NB4 (cell line): ENCODE data around the gene AKR1A1.

Source experiments
- DNase-seq: peaks from one replicate; pipeline ENCODE4 v3.0.0; 2010; ENCODE audit warnings: low read depth
- H3K4me3 ChIP-seq: one replicate; pipeline ENCODE4 v1.5.1; 2011; ENCODE audit warnings: mild to moderate bottlenecking, low read depth, low read length, moderate library complexity
- MYC ChIP-seq: IDR thresholded peaks from 2 replicates; pipeline ENCODE4 v1.6.1; 2011; ENCODE audit warnings: low read depth, low read length
- POLR2A ChIP-seq: IDR thresholded peaks from 2 replicates; pipeline ENCODE4 v1.6.1; 2011; ENCODE audit warnings: mild to moderate bottlenecking; ENCODE audit not compliant: insufficient read length; ENCODE audit errors: extremely low read depth
- TF ChIP-seq, protein P1 (sequence below): IDR thresholded peaks from one replicate; pipeline ENCODE4 v1.5.1; 2012; ENCODE audit warnings: low read depth, low read length
- TF ChIP-seq, protein P2 (sequence below): IDR thresholded peaks from 2 replicates; pipeline ENCODE4 v1.6.1; 2011; ENCODE audit warnings: low read depth, low read length

The AKR1A1 gene

DNA sequence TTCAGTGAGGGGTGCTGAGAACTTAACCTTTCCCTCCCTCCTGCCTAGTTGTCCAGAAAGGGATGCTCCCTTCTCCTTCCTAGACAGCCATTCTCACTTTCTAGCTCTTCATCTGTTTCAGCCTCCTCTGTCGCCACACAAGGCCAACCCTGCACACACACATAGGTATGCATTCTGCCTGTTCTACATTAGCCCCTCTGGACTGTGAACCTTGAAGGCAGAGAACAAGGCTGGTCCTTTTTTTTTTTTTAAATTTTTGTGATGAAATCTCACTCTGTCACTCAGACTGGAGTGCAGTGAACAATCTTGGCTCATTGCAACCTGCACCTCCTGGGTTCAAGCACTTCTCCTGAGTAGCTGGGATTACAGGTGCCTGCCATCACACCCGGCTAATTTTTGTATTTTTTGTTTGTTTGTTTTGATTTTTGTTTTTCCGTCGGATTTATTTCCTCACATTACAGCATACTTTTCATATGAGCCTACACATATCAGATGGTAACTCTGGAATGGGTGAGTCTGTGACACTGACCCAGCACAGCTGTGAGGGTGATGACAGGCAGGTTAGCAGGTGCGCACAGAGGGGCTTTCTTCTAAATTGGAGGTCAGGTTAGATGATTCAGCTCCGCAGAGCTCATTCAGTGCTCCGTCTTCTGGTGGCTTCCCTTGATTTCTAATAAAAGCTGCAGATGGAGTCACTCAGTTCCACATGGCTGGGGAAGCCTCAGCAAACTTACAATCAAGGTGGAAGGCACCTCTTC is 4.9 kb upstream of the AKR1A1 start:
- TF ChIP-seq, protein P1, sequence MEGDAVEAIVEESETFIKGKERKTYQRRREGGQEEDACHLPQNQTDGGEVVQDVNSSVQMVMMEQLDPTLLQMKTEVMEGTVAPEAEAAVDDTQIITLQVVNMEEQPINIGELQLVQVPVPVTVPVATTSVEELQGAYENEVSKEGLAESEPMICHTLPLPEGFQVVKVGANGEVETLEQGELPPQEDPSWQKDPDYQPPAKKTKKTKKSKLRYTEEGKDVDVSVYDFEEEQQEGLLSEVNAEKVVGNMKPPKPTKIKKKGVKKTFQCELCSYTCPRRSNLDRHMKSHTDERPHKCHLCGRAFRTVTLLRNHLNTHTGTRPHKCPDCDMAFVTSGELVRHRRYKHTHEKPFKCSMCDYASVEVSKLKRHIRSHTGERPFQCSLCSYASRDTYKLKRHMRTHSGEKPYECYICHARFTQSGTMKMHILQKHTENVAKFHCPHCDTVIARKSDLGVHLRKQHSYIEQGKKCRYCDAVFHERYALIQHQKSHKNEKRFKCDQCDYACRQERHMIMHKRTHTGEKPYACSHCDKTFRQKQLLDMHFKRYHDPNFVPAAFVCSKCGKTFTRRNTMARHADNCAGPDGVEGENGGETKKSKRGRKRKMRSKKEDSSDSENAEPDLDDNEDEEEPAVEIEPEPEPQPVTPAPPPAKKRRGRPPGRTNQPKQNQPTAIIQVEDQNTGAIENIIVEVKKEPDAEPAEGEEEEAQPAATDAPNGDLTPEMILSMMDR: no peak
- TF ChIP-seq POLR2A: no peak
- TF ChIP-seq, protein P2, sequence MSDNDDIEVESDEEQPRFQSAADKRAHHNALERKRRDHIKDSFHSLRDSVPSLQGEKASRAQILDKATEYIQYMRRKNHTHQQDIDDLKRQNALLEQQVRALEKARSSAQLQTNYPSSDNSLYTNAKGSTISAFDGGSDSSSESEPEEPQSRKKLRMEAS: no peak
- no peak for TF ChIP-seq MYC
- DNase-seq: no peak
- no peak overlapping the region for H3K4me3 ChIP-seq

DNA sequence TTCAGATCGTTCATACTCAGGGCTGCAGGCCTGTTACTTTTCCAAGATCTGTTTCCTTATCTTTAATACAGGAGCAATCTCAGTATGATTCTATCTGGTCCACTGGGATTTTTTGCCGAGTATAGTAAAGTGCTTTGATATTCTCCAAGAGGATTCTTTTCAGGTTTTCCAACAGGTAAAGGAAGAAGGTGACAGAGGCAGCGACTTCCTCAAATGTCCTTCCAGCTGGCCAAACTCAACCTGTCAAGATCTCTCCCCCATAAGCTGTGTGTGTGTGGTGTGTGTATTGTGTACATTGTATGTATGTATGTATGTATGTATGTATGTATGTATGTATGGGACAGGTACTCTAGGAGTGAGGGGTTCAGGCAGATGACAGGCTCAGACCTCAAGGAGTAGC is 1.1 kb downstream of the AKR1A1 start:
- DNase-seq: no peak
- peak overlapping the region; percentile 85 for H3K4me3 ChIP-seq
- no peak for TF ChIP-seq MYC
- TF ChIP-seq, protein P1: no peak
- TF ChIP-seq, protein P2: no peak
- no peak for TF ChIP-seq POLR2A

DNA sequence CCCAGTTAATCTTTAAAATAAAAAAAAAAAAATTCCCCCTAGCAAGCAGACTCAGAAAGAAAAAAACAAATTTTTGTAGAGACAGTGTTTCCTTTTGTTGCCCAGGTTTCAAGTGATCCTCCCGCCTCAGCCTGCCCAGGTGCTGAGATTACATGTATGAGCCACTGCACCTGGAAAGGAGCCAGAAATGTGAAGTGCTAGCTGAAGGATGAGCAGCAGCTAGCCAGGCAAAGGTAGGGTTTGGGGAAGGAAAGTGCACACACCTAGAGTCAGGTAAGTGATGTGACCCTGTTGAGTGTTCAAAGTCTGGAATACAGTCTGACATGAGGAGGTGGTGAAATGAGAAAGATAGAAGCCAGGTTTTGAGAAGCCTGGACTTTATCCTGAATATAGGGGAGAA is 1.7 kb downstream of the AKR1A1 start:
- no peak for DNase-seq
- TF ChIP-seq MYC: no peak
- TF ChIP-seq, protein P1: no peak
- TF ChIP-seq, protein P2: no peak
- no peak for TF ChIP-seq POLR2A
- H3K4me3 ChIP-seq: peak overlapping the region; percentile 85

DNA sequence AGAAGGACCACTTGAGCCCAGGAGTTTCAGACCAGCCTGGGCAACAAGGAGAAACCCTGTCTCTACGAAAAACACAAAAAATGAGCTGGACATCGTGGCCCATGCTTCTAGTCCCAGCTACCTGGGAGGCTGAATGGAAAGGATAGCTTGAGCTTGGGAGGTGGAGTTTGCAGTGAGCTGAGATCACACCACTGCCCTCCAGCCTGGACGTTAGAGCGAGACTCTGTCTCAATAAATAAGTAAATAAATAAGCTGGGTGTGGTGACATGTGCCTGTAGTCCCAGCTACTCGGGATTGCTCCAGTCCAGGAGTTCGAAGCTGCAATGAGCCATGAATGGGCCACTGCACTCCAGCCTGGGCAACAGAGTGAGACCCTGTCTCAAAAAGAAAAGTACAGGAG is 3.6 kb downstream of the AKR1A1 start:
- no peak overlapping the region for H3K4me3 ChIP-seq
- TF ChIP-seq POLR2A (no peak), MYC (no peak)
- TF ChIP-seq, protein P2: no peak
- TF ChIP-seq, protein P1: no peak
- DNase-seq: no peak

DNA sequence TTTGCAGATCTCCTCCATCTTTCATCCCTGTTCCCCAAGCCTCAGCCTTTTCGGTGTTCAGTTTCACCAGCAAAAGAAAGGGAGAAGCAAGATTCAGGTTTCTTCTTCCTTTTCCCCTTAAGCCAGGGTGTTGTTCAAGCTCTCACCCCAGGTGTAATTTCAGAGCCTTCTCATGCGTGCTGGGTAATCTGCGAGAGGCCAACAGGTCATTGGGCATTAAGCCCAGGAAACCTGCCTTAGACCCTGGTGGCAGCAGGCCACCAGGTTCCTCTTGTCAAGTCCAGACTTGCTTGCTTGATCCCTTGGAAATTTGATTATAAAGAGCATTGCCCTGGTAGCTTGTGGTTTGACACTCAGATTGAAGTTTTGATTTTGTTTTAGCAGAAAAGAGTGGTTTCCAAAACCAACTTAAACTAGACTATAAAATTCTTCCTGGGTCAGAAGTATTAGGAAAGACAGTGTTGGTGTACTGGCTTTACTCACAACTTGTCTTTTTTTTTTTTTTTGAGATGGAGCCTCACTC is 6.9 kb downstream of the AKR1A1 start:
- no peak for DNase-seq
- H3K4me3 ChIP-seq: no peak overlapping the region
- TF ChIP-seq MYC (no peak), POLR2A (no peak)
- TF ChIP-seq, protein P2: no peak
- TF ChIP-seq, protein P1: no peak
